HUES6 (cell line): ENCODE data around the gene PPP2R5D.
"Not testable (repeated sequence)": the region's sequence is repeated elsewhere in the genome, so short reads cannot be mapped to it uniquely, and the experiment has no call there.

Source experiments
- H3K27ac ChIP-seq: 2 replicates; pipeline ENCODE4 v1.7.0; 2013; ENCODE audit warnings: low read depth, mild to moderate bottlenecking, low read length, inconsistent platforms
- H3K27me3 ChIP-seq: 2 replicates; pipeline ENCODE4 v1.6.1; 2013; ENCODE audit warnings: low read length; ENCODE audit not compliant: control insufficient read depth, insufficient read depth
- H3K36me3 ChIP-seq: 2 replicates; pipeline ENCODE4 v1.6.1; 2013; ENCODE audit warnings: low read length; ENCODE audit not compliant: control insufficient read depth, insufficient read depth
- H3K4me1 ChIP-seq: 2 replicates; pipeline ENCODE4 v1.6.1; 2013; ENCODE audit warnings: low read length; ENCODE audit not compliant: control insufficient read depth, insufficient read depth
- H3K4me3 ChIP-seq: 2 replicates; pipeline ENCODE4 v1.5.1; 2013; ENCODE audit warnings: low read depth, low read length
- H3K9ac ChIP-seq: one replicate; pipeline ENCODE4 v1.6.1; 2013; ENCODE audit warnings: mild to moderate bottlenecking, low read length
- H3K9me3 ChIP-seq: 2 replicates; pipeline ENCODE4 v1.6.1; 2013; ENCODE audit warnings: low read depth, low read length; ENCODE audit not compliant: control insufficient read depth, insufficient read depth

Gene PPP2R5D

DNA sequence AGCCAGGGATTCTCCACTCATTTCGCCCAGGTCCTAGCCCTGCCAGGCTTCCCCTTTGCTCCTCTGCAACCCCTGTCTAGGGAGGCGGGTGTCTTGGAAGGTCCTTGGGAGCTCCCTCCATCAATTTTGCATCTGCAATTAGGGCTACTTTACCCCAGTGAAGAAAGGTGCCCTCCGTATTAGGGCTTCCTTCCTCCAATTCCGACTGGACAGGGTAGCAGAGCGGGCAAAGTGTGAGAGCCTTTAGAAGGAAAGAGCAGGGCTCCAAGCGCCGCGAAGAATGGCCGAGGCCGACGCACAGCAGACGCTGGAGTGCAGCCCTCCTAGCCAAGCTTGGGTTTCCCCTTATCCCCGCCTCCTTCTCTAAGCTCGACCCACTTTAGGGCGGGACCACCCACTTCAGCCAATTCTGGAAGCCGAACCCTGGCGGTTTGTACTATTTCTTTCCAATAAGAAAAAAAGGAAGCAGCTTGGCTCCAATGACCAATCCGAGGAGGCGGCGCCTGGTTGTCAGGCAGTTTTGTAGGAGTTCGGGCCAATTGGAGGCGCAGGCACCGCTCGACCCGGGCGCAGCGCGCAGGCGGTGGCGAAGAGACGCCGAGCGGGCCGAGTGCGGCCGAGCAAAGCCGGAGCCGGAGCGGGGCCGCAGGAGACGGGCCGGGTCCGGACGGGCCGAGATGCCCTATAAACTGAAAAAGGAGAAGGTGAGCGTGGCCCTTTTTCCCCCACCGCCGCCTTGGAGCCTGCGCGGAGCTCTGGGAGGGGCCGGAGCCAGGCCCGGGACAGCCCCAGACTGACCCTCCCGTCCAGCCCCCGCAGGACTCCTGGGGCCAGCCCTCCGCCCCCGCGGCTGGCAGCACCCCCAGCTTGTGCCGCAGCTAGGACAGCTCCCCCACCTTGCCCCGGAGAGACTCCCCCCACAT lies at the start of gene PPP2R5D:
Gene PPP2R5D (plus strand): TSS at position 570 of the 923 bp plus-strand sequence. CDS start 108 bp downstream, at position 678.
- Histone ChIP-seq H3K27me3 (no peaks in the 10 kb centered on the region), H3K9ac (peak within 1 kb of the TSS; percentile 68), H3K4me3 (peak within 1 kb of the TSS; percentile 73), H3K4me1 (peaks cover 8% of the 10 kb centered on the region), H3K27ac (peak within 1 kb of the TSS; percentile 5; the same call in 1 of the 2 replicates), H3K36me3 (peaks cover 5% of the 10 kb centered on the region; the same call in 1 of the 2 replicates), H3K9me3 (no peaks in the 10 kb centered on the region)

- Histone ChIP-seq H3K4me1 (peaks cover 13% of the 10 kb centered on the region), H3K9me3 (no peaks in the 10 kb centered on the region), H3K36me3 (peaks cover 79% of the 10 kb centered on the region), H3K4me3 (no peak overlapping the region), H3K27me3 (no peaks in the 10 kb centered on the region), H3K9ac (no peak overlapping the region), H3K27ac (no peak overlapping the region)
These were observed 49.0 kb upstream of the PPP2R5D start for GRCh38 chr6:42935322-42935721.

GRCh38 chr6:42936398-42936797 lies 48.0 kb upstream of the PPP2R5D start:
- Histone ChIP-seq H3K4me1 (peaks cover 10% of the 10 kb centered on the region; the same call in 1 of the 2 replicates), H3K27me3 (no peaks in the 10 kb centered on the region), H3K36me3 (peaks cover 87% of the 10 kb centered on the region), H3K4me3 (no peak overlapping the region), H3K27ac (no peak overlapping the region), H3K9me3 (no peaks in the 10 kb centered on the region), H3K9ac (no peak overlapping the region)

GRCh38 chr6:42937548-42938427 lies 46.6 kb upstream of the PPP2R5D start:
- Histone ChIP-seq H3K4me1 (peaks cover 10% of the 10 kb centered on the region; the same call in 1 of the 2 replicates), H3K9ac (no peak overlapping the region), H3K9me3 (no peaks in the 10 kb centered on the region), H3K4me3 (no peak overlapping the region), H3K27me3 (no peaks in the 10 kb centered on the region), H3K36me3 (peaks cover 84% of the 10 kb centered on the region), H3K27ac (no peak overlapping the region)

GRCh38 chr6:42938428-42938796 lies 46.0 kb upstream of the PPP2R5D start:
- Histone ChIP-seq H3K4me1 (peaks cover 10% of the 10 kb centered on the region; the same call in 1 of the 2 replicates), H3K27ac (no peak overlapping the region), H3K36me3 (peaks cover 78% of the 10 kb centered on the region)

GRCh38 chr6:42938987-42939809 lies 45.2 kb upstream of the PPP2R5D start:
- no peaks in the 10 kb centered on the region for H3K27me3 ChIP-seq
- H3K4me3 ChIP-seq: no peak overlapping the region
- peaks cover 10% of the 10 kb centered on the region; the same call in 1 of the 2 replicates for H3K4me1 ChIP-seq
- no peak overlapping the region for H3K9ac ChIP-seq
- H3K36me3 ChIP-seq: peaks cover 74% of the 10 kb centered on the region
- H3K9me3 ChIP-seq: no peaks in the 10 kb centered on the region
- no peak overlapping the region for H3K27ac ChIP-seq

More at GRCh38 chr6:42938428-42938796, 46.0 kb upstream of the PPP2R5D start:
- H3K4me3 ChIP-seq: no peak overlapping the region
- no peaks in the 10 kb centered on the region for H3K27me3 ChIP-seq
- H3K9me3 ChIP-seq: no peaks in the 10 kb centered on the region
- H3K9ac ChIP-seq: no peak overlapping the region

DNA sequence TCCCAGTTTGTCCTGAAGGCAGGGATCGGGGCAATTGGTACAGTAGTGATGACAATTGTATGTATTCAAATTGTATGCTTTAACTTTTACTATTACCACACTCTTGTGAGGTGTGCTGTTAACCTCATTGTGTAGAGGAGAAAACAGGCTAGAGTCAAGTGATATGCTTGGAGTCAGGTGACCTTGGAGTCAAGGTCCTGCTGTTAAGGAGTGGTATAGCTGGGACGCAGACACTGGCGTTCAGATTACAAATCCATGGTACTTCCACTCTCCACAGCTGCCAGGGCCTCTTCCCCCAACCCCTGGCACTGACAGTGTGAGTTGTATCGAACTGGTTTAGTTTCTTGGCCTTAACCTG lies 44.6 kb upstream of the PPP2R5D start:
- H3K27ac ChIP-seq: no peak overlapping the region
- H3K4me3 ChIP-seq: no peak overlapping the region
- no peak overlapping the region for H3K9ac ChIP-seq
- H3K4me1 ChIP-seq: peaks cover 10% of the 10 kb centered on the region; the same call in 1 of the 2 replicates
- H3K36me3 ChIP-seq: peaks cover 69% of the 10 kb centered on the region
- H3K27me3 ChIP-seq: no peaks in the 10 kb centered on the region
- H3K9me3 ChIP-seq: no peaks in the 10 kb centered on the region

DNA sequence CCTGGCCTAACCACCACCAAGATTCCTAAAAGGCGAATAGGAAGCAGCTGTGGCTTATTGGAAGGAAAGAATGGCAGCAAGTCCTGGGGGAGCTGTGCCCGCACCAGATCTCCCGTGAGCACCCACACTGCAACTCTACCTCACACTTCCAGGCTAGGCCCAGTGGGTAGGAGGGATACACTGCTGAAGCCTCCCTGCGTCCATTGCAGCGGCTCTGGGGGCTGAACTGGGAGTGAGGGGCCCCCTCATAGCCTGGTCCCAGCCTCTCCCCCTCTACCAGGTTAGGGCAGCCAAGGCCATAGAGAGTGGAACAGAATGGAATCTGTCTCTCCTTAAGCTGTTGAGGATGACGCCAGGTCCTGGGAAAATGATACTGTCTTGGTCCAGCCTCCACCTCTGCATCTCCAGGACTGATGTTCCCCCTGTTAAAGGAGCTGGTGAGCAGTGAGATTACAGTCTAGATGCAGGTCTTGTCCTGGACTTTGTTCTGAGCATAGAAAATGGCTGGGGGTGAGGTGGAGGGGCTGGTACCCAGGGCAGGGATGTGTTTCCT lies 43.8 kb upstream of the PPP2R5D start:
- Histone ChIP-seq H3K36me3 (peaks cover 62% of the 10 kb centered on the region), H3K4me1 (peaks cover 10% of the 10 kb centered on the region; the same call in 1 of the 2 replicates), H3K9ac (no peak overlapping the region), H3K4me3 (no peak overlapping the region), H3K27ac (no peak overlapping the region), H3K9me3 (no peaks in the 10 kb centered on the region), H3K27me3 (no peaks in the 10 kb centered on the region)

DNA sequence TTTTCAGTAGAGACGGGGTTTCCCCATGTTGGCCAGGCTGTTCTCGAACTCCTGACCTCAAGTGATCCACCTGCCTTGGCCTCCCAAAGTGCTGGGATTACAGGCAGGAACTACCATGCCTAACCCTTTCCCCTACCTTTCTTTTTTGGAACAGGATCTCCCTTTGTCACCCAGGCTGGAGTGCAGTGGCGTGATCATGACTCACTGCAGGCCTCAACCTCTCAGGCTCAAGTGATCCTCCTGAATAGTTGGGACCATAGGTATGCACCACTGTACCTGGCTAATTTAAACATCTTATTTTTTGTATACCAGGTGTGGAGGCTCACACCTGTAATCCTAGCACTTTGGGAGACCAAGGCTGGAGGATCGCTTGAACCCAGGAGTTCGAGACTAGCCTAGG lies 43.0 kb upstream of the PPP2R5D start:
- H3K4me3 ChIP-seq, H3K9me3 ChIP-seq, H3K27me3 ChIP-seq, H3K9ac ChIP-seq, H3K27ac ChIP-seq: not testable (repeated sequence)
- Histone ChIP-seq H3K36me3 (peaks cover 54% of the 10 kb centered on the region), H3K4me1 (peaks cover 10% of the 10 kb centered on the region; the same call in 1 of the 2 replicates)

DNA sequence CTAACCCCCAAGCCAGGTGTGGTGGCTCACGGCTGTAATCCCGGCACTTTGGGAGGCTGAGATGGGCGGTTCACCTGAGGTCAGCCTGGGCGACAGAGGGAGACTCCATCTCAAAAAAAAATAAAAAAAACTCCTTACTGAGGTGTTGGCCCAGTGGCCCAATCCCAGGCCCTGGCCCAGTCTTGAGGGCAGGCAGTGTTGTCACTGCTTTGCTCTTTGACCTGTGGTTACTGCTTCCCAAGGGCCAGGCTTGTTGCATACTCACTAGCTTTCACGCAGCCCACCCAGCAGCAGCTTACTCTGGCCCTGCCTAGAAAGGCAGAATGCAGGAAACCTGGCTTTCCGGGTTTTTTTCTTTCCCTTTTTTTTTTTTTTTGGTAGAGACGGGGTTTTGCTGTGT lies 41.9 kb upstream of the PPP2R5D start:
- no peak overlapping the region for H3K27ac ChIP-seq
- H3K27me3 ChIP-seq: no peaks in the 10 kb centered on the region
- peaks cover 43% of the 10 kb centered on the region for H3K36me3 ChIP-seq
- no peak overlapping the region for H3K4me3 ChIP-seq
- peaks cover 10% of the 10 kb centered on the region; the same call in 1 of the 2 replicates for H3K4me1 ChIP-seq
- H3K9ac ChIP-seq: no peak overlapping the region
- H3K9me3 ChIP-seq: no peaks in the 10 kb centered on the region
